COLO668 (cell line): ENCODE measurements around the gene CDHR3.
"Not testable (repeated sequence)": the region's sequence is repeated elsewhere in the genome, so short reads cannot be mapped to it uniquely, and the experiment has no call there.

Source experiments
- DNase-seq: peaks from one replicate; lab custom pipeline; 2025; ENCODE audit not compliant: unreplicated experiment; lab: John Stamatoyannopoulos, UW

Gene CDHR3

GRCh38 chr7:105955651-105956466, 7.2 kb upstream of the CDHR3 start:
- DNase-seq: not testable (repeated sequence)

- DNase-seq: no peak
Measured at GRCh38 chr7:105958012-105958411, 5.1 kb upstream of the CDHR3 start.

- DNase-seq: no peak
Measured at GRCh38 chr7:105962353-105962752, 711 bp upstream of the CDHR3 start.

- DNase-seq: no peak
Measured at GRCh38 chr7:105971845-105972244, 8.8 kb downstream of the CDHR3 start.

GRCh38 chr7:105972276-105972675, 9.2 kb downstream of the CDHR3 start:
- no peak for DNase-seq

- no peak for DNase-seq
Measured at GRCh38 chr7:105974471-105974870, 11.4 kb downstream of the CDHR3 start.

- no peak for DNase-seq
Measured at GRCh38 chr7:105975770-105976417, 12.8 kb downstream of the CDHR3 start.

- no peak for DNase-seq
Measured at GRCh38 chr7:105976868-105977267, 13.8 kb downstream of the CDHR3 start.

- DNase-seq: no peak
Measured at GRCh38 chr7:105978035-105978434, 15.0 kb downstream of the CDHR3 start.

- DNase-seq: no peak
Measured at GRCh38 chr7:105978974-105979373, 15.9 kb downstream of the CDHR3 start.

GRCh38 chr7:105979405-105979804, 16.3 kb downstream of the CDHR3 start:
- DNase-seq: no peak

GRCh38 chr7:105980645-105981396, 17.8 kb downstream of the CDHR3 start:
- DNase-seq: peak; percentile 56

GRCh38 chr7:105982388-105982787, 19.3 kb downstream of the CDHR3 start:
- no peak for DNase-seq

- DNase-seq: not testable (repeated sequence)
Measured at GRCh38 chr7:105984808-105985207, 21.7 kb downstream of the CDHR3 start.

GRCh38 chr7:105985229-105985628, 22.2 kb downstream of the CDHR3 start:
- DNase-seq: no peak

- DNase-seq: no peak
Measured at GRCh38 chr7:105985672-105986215, 22.7 kb downstream of the CDHR3 start.

GRCh38 chr7:105987046-105987445, 24.0 kb downstream of the CDHR3 start:
- DNase-seq: no peak

GRCh38 chr7:105988276-105988675, 25.2 kb downstream of the CDHR3 start:
- no peak for DNase-seq

- no peak for DNase-seq
Measured at GRCh38 chr7:105989191-105989590, 26.1 kb downstream of the CDHR3 start.

GRCh38 chr7:105989686-105990085, 26.6 kb downstream of the CDHR3 start:
- no peak for DNase-seq

GRCh38 chr7:105990141-105990540, 27.1 kb downstream of the CDHR3 start:
- no peak for DNase-seq
